ENCODE measurements around the gene ACOT13.
"Not testable (repeated sequence)": the region's sequence is repeated elsewhere in the genome, so short reads cannot be mapped to it uniquely, and the experiment has no call there.

ACOT13 gene

GRCh38 chr6:24731456-24732134 is 64.7 kb downstream of the ACOT13 start:
- not testable (repeated sequence) for DNase-seq

- no peak for DNase-seq
Measured at GRCh38 chr6:24734166-24734565, 67.3 kb downstream of the ACOT13 start.

- DNase-seq, result not testable (repeated sequence)
Measured at GRCh38 chr6:24734710-24735109, 67.8 kb downstream of the ACOT13 start.

- no peak for DNase-seq
Measured at GRCh38 chr6:24738741-24739140, 71.9 kb downstream of the ACOT13 start.

- DNase-seq, result no peak
Measured at GRCh38 chr6:24740861-24741260, 74.0 kb downstream of the ACOT13 start.

DNA sequence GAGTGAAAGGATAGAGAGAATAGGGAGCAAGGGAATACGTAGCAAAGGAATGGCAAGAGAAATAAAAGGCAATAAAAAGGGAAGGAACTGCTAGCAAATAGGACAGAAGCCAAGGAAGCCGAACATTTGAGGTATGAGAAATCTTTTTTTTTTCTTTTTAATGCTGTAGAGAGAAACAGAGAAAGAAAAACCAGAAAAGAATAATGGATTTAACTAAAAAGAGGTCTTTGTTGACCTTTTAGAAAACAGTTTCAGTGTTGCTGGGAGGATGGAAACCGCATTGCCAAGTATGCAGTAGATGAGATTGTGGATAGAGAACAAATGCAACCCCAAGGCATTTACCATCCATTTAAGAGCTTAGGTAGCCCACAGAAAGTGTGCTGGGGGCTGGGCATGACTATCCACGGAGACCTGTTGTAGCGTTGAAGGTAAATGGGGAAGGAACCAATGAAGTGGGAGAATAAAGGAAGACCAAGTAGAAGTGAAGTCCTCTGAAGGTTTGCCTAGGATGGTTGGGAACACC is 75.4 kb downstream of the ACOT13 start:
- no peak for DNase-seq

- no peak for DNase-seq
Measured at GRCh38 chr6:24743265-24743943, 76.5 kb downstream of the ACOT13 start.

GRCh38 chr6:24743944-24744335 is 77.1 kb downstream of the ACOT13 start:
- no peak for DNase-seq

- DNase-seq, result no peak
Measured at GRCh38 chr6:24744911-24745310, 78.0 kb downstream of the ACOT13 start.

DNA sequence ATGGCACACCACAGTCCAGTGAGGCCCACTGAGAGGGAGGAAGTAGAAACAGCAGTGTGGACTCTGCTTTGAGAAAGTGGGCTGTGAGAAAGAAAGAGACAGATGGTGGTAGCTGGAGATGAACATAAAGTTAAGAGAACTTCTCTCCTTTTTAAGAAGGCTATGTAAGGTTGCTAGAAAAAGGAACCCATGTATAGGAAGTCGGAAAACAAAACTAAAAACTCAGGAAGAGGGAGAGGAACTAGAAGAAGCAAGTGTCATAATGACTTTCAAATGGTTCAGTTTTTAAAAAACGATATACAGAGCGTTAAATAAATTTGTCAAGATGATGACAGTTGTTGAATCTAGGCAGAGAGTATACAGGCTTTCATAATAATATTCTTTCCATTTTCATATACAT is 82.4 kb downstream of the ACOT13 start:
- DNase-seq, result no peak

DNA sequence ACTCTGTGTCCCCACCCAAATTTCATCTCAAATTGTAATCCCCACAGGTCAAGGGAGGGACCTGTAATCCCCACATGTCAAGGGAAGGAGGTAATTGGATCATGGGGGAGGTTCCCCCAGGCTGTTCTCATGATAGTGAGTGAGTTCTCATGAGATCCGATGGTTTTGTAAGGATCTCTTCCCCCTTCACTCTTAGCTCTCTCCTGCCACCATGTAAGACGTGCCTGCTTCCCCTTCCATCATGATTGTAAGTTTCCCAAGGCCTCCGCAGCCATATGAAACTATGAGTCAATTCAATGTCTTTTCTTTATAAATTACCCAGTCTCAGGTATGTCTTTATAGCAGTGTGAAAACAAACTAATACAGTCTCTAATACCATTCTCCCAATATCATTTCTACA is 84.0 kb downstream of the ACOT13 start:
- not testable (repeated sequence) for DNase-seq

DNA sequence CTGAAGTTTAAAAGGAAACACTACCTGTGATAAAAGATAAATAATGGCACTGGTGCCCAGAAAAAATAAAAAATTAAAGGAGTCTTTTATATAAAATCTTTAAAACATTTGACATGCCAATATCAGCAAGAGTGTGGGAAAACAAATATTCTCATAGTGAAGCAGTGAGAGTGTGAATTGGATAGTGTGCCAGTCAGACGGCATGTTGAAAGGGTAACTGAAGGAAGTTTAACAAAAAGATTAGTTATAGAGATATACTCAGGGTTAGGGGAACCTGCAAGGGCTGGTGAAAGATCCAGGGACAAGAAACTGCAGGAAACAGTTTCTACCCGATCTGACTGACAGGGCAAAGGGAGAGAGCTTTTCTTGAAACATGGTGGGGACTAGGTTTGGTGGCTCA is 85.6 kb downstream of the ACOT13 start:
- no peak for DNase-seq

- no peak for DNase-seq
Measured at GRCh38 chr6:24752917-24753492, 86.1 kb downstream of the ACOT13 start.

DNA sequence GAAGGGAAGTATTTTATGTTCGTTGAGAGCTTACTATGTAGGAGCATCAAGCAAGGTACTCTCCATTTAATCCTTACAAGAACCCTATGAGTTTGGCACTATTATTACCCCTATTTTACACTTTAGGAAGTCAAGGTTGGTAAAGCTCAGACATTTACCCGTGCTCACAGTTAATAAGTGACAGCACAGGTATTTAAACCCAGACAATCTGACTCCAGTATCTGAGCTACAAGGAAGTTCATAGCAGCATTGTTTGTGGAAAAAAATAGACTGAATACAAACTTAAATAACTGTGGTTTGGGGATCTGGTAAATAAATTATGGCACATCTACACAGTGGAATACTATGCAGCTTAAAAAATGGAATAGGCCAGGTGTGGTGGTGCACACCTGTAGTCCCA is 86.7 kb downstream of the ACOT13 start:
- no peak for DNase-seq

DNA sequence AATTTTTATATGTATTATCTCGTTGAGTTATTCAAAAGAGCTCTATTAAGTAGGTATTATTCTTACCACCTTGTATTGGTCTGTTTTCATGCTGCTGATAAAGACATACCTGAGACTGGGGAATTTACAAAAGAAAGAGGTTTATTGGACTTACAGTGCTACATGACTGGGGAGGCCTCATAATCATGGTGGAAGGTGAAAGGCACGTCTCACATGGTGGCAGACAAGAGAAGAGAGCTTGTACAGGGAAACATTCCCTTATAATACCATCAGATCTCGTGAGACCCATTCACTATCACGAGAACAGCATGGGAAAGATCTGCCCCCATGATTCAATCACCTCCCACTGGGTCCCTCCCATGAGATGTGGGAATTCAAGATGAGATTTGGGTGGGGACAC is 87.5 kb downstream of the ACOT13 start:
- DNase-seq, result not testable (repeated sequence)
